HepG2 (cell line): Measurements from ENCODE around the gene LRIG1.

Source experiments
- CTCF ChIP-seq: sonication (generic); formaldehyde crosslinking; IDR thresholded peaks from 2 replicates; pipeline ENCODE4 v1.5.0; 2020; ENCODE audit warnings: mild to moderate bottlenecking, missing genetic modification reagents, moderate library complexity
- NR3C1 ChIP-seq: sonication (generic); formaldehyde crosslinking; IDR thresholded peaks from 2 replicates; pipeline ENCODE4 v1.4.0; 2020; ENCODE audit warnings: missing genetic modification reagents
- PBX3 ChIP-seq: sonication (generic); formaldehyde crosslinking; IDR thresholded peaks from 2 replicates; pipeline ENCODE4 v1.8.1; 2023; ENCODE audit warnings: missing genetic modification reagents, inconsistent platforms, borderline replicate concordance
- PHF21A ChIP-seq: sonication (generic); formaldehyde crosslinking; IDR thresholded peaks from 2 replicates; pipeline ENCODE4 v1.5.0; 2020; ENCODE audit warnings: mild to moderate bottlenecking, missing genetic modification reagents
- ZNF781 ChIP-seq: sonication (generic); formaldehyde crosslinking; IDR thresholded peaks from 2 replicates; pipeline ENCODE4 v1.5.1; 2020; ENCODE audit warnings: borderline replicate concordance, mild to moderate bottlenecking, missing genetic modification reagents; ENCODE audit errors: not compliant biosample characterization

GRCh38 chr3:66532160-66532587 lies 31.4 kb upstream of the LRIG1 start:
- TF ChIP-seq ZNF781 (no peak), PBX3 (CRISPR knock-in tag) (no peak), CTCF (no peak), PHF21A (CRISPR knock-in tag) (no peak), NR3C1 (CRISPR knock-in tag) (no peak)
